PC-3 (cell line): ENCODE measurements around the gene TPO. TPM values are rescaled to one million over a fixed set of nuclear protein-coding genes. Genes with fewer than 3 reads are reported as not detected.

Source experiments
- ATAC-seq: fragments of 200-7000 bp; cut with Tn5 transposase; 2 replicates; pipeline ENCODE4 v1.9.1; 2020; ENCODE audit warnings: mild to moderate bottlenecking, moderate library complexity
- BruUV-seq: library from RNA; stranded (reverse); fragments of 400-500 nt; replicated peaks from 2 replicates; lab custom pipeline; 2021; lab: Mats Ljungman, UMichigan
- CTCF ChIA-PET: fragments of 300-600 bp; sonication (Branson Sonifier 250); formaldehyde crosslinking; loops from one replicate; lab custom pipeline; 2022; ENCODE audit warnings: antibody characterized with exemption; lab: Charles Lee
- POLR2A ChIA-PET: fragments of 300-600 bp; sonication (Branson Sonifier 250); formaldehyde crosslinking; loops from one replicate; lab custom pipeline; 2022; ENCODE audit warnings: antibody characterized with exemption; ENCODE audit not compliant: unreplicated experiment; lab: Charles Lee
- DNase-seq: peaks from one replicate; pipeline ENCODE4 v3.0.0-alpha.2; 2015
- H2AFZ ChIP-seq: fragments of 300-600 bp; sonication (generic); 2 replicates; pipeline ENCODE4 v1.6.0; 2016; ENCODE audit warnings: antibody characterized with exemption, low read length
- H3F3A ChIP-seq: fragments of 300-600 bp; sonication (generic); one replicate; pipeline ENCODE4 v1.6.0; 2017; ENCODE audit warnings: antibody characterized with exemption, low read length, control low read depth, mild to moderate bottlenecking; ENCODE audit not compliant: unreplicated experiment
- H3K27ac ChIP-seq: fragments of 300-600 bp; sonication (generic); 2 replicates; pipeline ENCODE4 v1.5.1; 2016; ENCODE audit warnings: mild to moderate bottlenecking, low read length
- H3K27me3 ChIP-seq: fragments of 300-600 bp; sonication (generic); 2 replicates; pipeline ENCODE4 v1.6.1; 2016; ENCODE audit warnings: low read length, mixed read lengths
- H3K36me3 ChIP-seq: fragments of 300-600 bp; sonication (generic); 2 replicates; pipeline ENCODE4 v1.6.1; 2016; ENCODE audit warnings: low read depth, mixed run types, low read length, mixed read lengths
- H3K4me1 ChIP-seq: fragments of 300-600 bp; sonication (generic); 2 replicates; pipeline ENCODE4 v1.5.1; 2016; ENCODE audit warnings: low read length; ENCODE audit not compliant: insufficient read depth
- H3K4me2 ChIP-seq: fragments of 300-600 bp; sonication (generic); 2 replicates; pipeline ENCODE4 v1.6.0; 2016; ENCODE audit warnings: low read length
- H3K4me3 ChIP-seq: fragments of 300-600 bp; sonication (generic); 2 replicates; pipeline ENCODE4 v1.5.1; 2016; ENCODE audit warnings: mild to moderate bottlenecking, low read length, mixed read lengths
- H3K79me2 ChIP-seq: fragments of 300-600 bp; sonication (generic); 2 replicates; pipeline ENCODE4 v1.6.1; 2017; ENCODE audit warnings: low read length, mixed read lengths
- H3K9ac ChIP-seq: fragments of 300-600 bp; sonication (generic); 2 replicates; pipeline ENCODE4 v1.6.0; 2016; ENCODE audit warnings: mild to moderate bottlenecking, low read length
- H3K9me2 ChIP-seq: fragments of 300-600 bp; sonication (generic); replicated peaks from 2 replicates; pipeline ENCODE4 v1.6.1; 2016; ENCODE audit warnings: mixed run types, low read length, mixed read lengths
- H3K9me3 ChIP-seq: fragments of 300-600 bp; sonication (generic); 2 replicates; pipeline ENCODE4 v1.6.1; 2016; ENCODE audit warnings: low read length, mixed read lengths
- H4K20me1 ChIP-seq: fragments of 300-600 bp; sonication (generic); 2 replicates; pipeline ENCODE4 v1.6.1; 2016; ENCODE audit warnings: low read length, mixed read lengths
- CTCF ChIP-seq: fragments of 300-600 bp; sonication (generic); conservative IDR thresholded peaks from 2 replicates; pipeline ENCODE4 v1.5.1; 2017; ENCODE audit warnings: antibody characterized with exemption, low read depth, mild to moderate bottlenecking, low read length
- EZH2 ChIP-seq: fragments of 300-600 bp; sonication (generic); IDR thresholded peaks from one replicate; pipeline ENCODE4 v1.6.1; 2017; ENCODE audit warnings: antibody characterized with exemption, mild to moderate bottlenecking, low read length; ENCODE audit not compliant: unreplicated experiment
- EZH2phosphoT487 ChIP-seq: fragments of 300-600 bp; sonication (generic); IDR thresholded peaks from 2 replicates; pipeline ENCODE4 v1.6.1; 2018; ENCODE audit warnings: mild to moderate bottlenecking, antibody characterized with exemption, low read length, borderline replicate concordance
- intact Hi-C: fragments of 100-400 bp; cut with micrococcal nuclease; formaldehyde crosslinking; loops from 2 replicates; pipeline ENCODE4 v1.9.0; 2023
- total RNA-seq: library from RNA; depleted of rRNA; stranded (reverse); fragments of >200 nt; gene quantifications from 2 replicates; pipeline ENCODE4 v1.2.3, GENCODE V29; 2014

Gene TPO
- total RNA-seq, 1 experiment from 2014 or later: not detected

GRCh38 chr2:1588051-1588977 lies 175.1 kb downstream of the TPO start:
- Histone ChIP-seq H3K4me2 (no peak overlapping the region), H3K27ac (no peak overlapping the region), H3K4me3 (no peak overlapping the region), H3K36me3 (no peaks in the 10 kb centered on the region), H2AFZ (no peak overlapping the region), H3F3A (peaks cover 1% of the 10 kb centered on the region), H3K4me1 (peaks cover 53% of the 10 kb centered on the region), H3K79me2 (0 out of 2 replicates have a peak, but pooled peaks cover 6% of the 10 kb centered on the region), H4K20me1 (no peaks in the 10 kb centered on the region), H3K9me2 (no peaks in the 10 kb centered on the region), H3K9me3 (no peaks in the 10 kb centered on the region), H3K27me3 (no peaks in the 10 kb centered on the region), H3K9ac (no peak overlapping the region)
- intact Hi-C loops: no loop called here
- ChIA-PET POLR2A (no interaction called here), CTCF (no interaction called here)
- ATAC-seq: no peak
- no peak for DNase-seq
- TF ChIP-seq EZH2 (no peak), CTCF (no peak), EZH2phosphoT487 (no peak)
- no TSS peak for BruUV-seq

GRCh38 chr2:1588978-1589621 lies 175.8 kb downstream of the TPO start:
- intact Hi-C loops: no loop called here
- Histone ChIP-seq H3K4me2 (no peak overlapping the region), H3K27me3 (no peaks in the 10 kb centered on the region), H3K9me3 (no peaks in the 10 kb centered on the region), H3K27ac (no peak overlapping the region), H3K4me1 (peaks cover 61% of the 10 kb centered on the region), H3K36me3 (no peaks in the 10 kb centered on the region), H3F3A (peaks cover 4% of the 10 kb centered on the region), H3K9ac (no peak overlapping the region), H3K79me2 (0 out of 2 replicates have a peak, but pooled peaks cover 6% of the 10 kb centered on the region), H4K20me1 (no peaks in the 10 kb centered on the region), H3K4me3 (no peak overlapping the region), H3K9me2 (no peaks in the 10 kb centered on the region), H2AFZ (no peak overlapping the region)
- no TSS peak for BruUV-seq
- TF ChIP-seq CTCF (0 out of 2 replicates have a peak, but pooled peaks have one; percentile 9), EZH2 (no peak), EZH2phosphoT487 (no peak)
- ATAC-seq (no peak), DNase-seq (no peak)
- CTCF ChIA-PET: no interaction called here
- POLR2A ChIA-PET: no interaction called here
